ENCODE measurements around the gene MAP3K2. TPM values are rescaled to one million over a fixed set of nuclear protein-coding genes. Genes with fewer than 3 reads are reported as not detected.

MAP3K2 gene
- total RNA-seq, 1 donor from 2014 or later = 47.7 TPM

- no peaks in the 10 kb centered on the region for H3K9me3 ChIP-seq
- no peak for DNase-seq (ENCODE audit: low spot score in 2 of 2)
- no peak for TF ChIP-seq CTCF (IDR thresholded peaks at IDR 0.05)
- peaks cover 9 to 35% of the 10 kb centered on the region in 2 donors for H3K4me1 ChIP-seq
- H3K27ac ChIP-seq = no peak within 1 kb of the TSS
- H3K4me3 ChIP-seq = no peak within 1 kb of the TSS
- H3K27me3 ChIP-seq = peaks cover 11% of the 10 kb centered on the region
- intact Hi-C loops (cut with DNase I) = loop anchor here (5.0 to 10.0 kb wide), 2 partner anchors 46 to 276 kb away; no protein-coding TSS in a partner anchor
- no peaks in the 10 kb centered on the region for H3K36me3 ChIP-seq
Observed at GRCh38 chr2:127418300-127419111, 30.7 kb upstream of the MAP3K2 start, which contains the start of gene PROC. TSS of gene PROC (plus strand) at chr2:127418427. CDS start at chr2:127419943, 1,516 bp downstream.

- H3K9me3 ChIP-seq = no peaks in the 10 kb centered on the region
- no peak for TF ChIP-seq CTCF (IDR thresholded peaks at IDR 0.05)
- no peak overlapping the region for H3K27ac ChIP-seq
- H3K4me3 ChIP-seq = no peak overlapping the region
- no peaks in the 10 kb centered on the region for H3K36me3 ChIP-seq
- no peak for DNase-seq (ENCODE audit: low spot score in 2 of 2)
- peaks cover under 1% of the 10 kb centered on the region for H3K27me3 ChIP-seq
- intact Hi-C loops (cut with DNase I) = loop anchor here (2.0 to 10.0 kb wide), 4 partner anchors 31 to 277 kb away; partner anchors contain the start of gene MAP3K2
- peaks cover 5 to 31% of the 10 kb centered on the region in 2 donors for H3K4me1 ChIP-seq
Observed at GRCh38 chr2:127417406-127417805, 29.6 kb upstream of the MAP3K2 start.

GRCh38 chr2:127416506-127417001, 28.8 kb upstream of the MAP3K2 start:
- Histone ChIP-seq H3K9me3 (no peaks in the 10 kb centered on the region), H3K4me1 (peaks cover 7 to 36% of the 10 kb centered on the region in 2 donors), H3K4me3 (peak overlapping the region; percentile 41 to 59), H3K36me3 (no peaks in the 10 kb centered on the region), H3K27me3 (no peaks in the 10 kb centered on the region), H3K27ac (no peak overlapping the region)
- intact Hi-C loops (cut with DNase I) = loop anchor here (2.0 to 10.0 kb wide), 4 partner anchors 30 to 278 kb away; partner anchors contain the start of gene MAP3K2
- TF ChIP-seq CTCF (IDR thresholded peaks at IDR 0.05) = no peak
- DNase-seq (ENCODE audit: low spot score in 2 of 2) = no peak

GRCh38 chr2:127415593-127416505, 28.1 kb upstream of the MAP3K2 start:
- Histone ChIP-seq H3K4me3 (peak overlapping the region; percentile 41 to 59), H3K27ac (no peak overlapping the region), H3K9me3 (no peaks in the 10 kb centered on the region), H3K4me1 (peaks cover 8 to 37% of the 10 kb centered on the region in 2 donors), H3K36me3 (no peaks in the 10 kb centered on the region), H3K27me3 (no peaks in the 10 kb centered on the region)
- TF ChIP-seq CTCF (IDR thresholded peaks at IDR 0.05) = peak; percentile 62 to 79 (median 65)
- intact Hi-C loops (cut with DNase I) = loop anchor here (2.0 to 10.0 kb wide), 4 partner anchors 29 to 279 kb away; partner anchors contain the start of gene MAP3K2
- DNase-seq (ENCODE audit: low spot score in 2 of 2) = peak in 1 of 2 donors; percentile 79

Measured in ascending aorta (tissue), 2 donors.